Measurements from ENCODE around the gene CLEC4G.

Gene CLEC4G

GRCh38 chr19:7730286-7731217, 1.4 kb downstream of the CLEC4G start:
- no peak for TF ChIP-seq CTCF (IDR thresholded peaks at IDR 0.05; ENCODE audit: low read length)
- TF ChIP-seq EZH2phosphoT487 (IDR thresholded peaks at IDR 0.05; ENCODE audit: low read length), result no peak
- Histone ChIP-seq H3K79me2 (ENCODE audit: low read length) (no peaks in the 10 kb centered on the region), H3K4me3 (ENCODE audit: low read length) (no peak overlapping the region), H3K27ac (ENCODE audit: low read length) (no peak overlapping the region), H2AFZ (ENCODE audit: low read length) (no peak overlapping the region), H3K4me2 (ENCODE audit: low read depth, low read length) (no peak overlapping the region), H3K4me1 (ENCODE audit: low read length) (no peaks in the 10 kb centered on the region), H3F3A (ENCODE audit: insufficient read depth, low read length) (no peaks in the 10 kb centered on the region), H3K27me3 (replicated peaks; ENCODE audit: insufficient read depth, low read length) (peaks cover 91% of the 10 kb centered on the region), H3K9me2 (replicated peaks; ENCODE audit: insufficient read depth, low read length) (no peaks in the 10 kb centered on the region), H3K36me3 (replicated peaks; ENCODE audit: insufficient read depth, low read length) (no peaks in the 10 kb centered on the region), H4K20me1 (ENCODE audit: insufficient read depth, low read length) (no peaks in the 10 kb centered on the region), H3K9me3 (replicated peaks; ENCODE audit: insufficient read depth, low read length) (no peaks in the 10 kb centered on the region), H3K9ac (ENCODE audit: low read length) (no peak overlapping the region)
- no peak for DNase-seq

GRCh38 chr19:7729831-7730285, 2.1 kb downstream of the CLEC4G start:
- no peak for DNase-seq
- Histone ChIP-seq H4K20me1 (ENCODE audit: insufficient read depth, low read length) (no peaks in the 10 kb centered on the region), H2AFZ (ENCODE audit: low read length) (no peak overlapping the region), H3K27ac (ENCODE audit: low read length) (no peak overlapping the region), H3K9me2 (replicated peaks; ENCODE audit: insufficient read depth, low read length) (no peaks in the 10 kb centered on the region), H3K79me2 (ENCODE audit: low read length) (no peaks in the 10 kb centered on the region), H3F3A (ENCODE audit: insufficient read depth, low read length) (no peaks in the 10 kb centered on the region), H3K4me1 (ENCODE audit: low read length) (no peaks in the 10 kb centered on the region), H3K9me3 (replicated peaks; ENCODE audit: insufficient read depth, low read length) (no peaks in the 10 kb centered on the region), H3K4me2 (ENCODE audit: low read depth, low read length) (no peak overlapping the region), H3K36me3 (replicated peaks; ENCODE audit: insufficient read depth, low read length) (no peaks in the 10 kb centered on the region), H3K9ac (ENCODE audit: low read length) (no peak overlapping the region), H3K4me3 (ENCODE audit: low read length) (no peak overlapping the region), H3K27me3 (replicated peaks; ENCODE audit: insufficient read depth, low read length) (peaks cover 91% of the 10 kb centered on the region)
- TF ChIP-seq EZH2 (optimal IDR thresholded peaks at IDR 0.05; ENCODE audit: low read depth, low read length) (no peak), CTCF (IDR thresholded peaks at IDR 0.05; ENCODE audit: low read length) (no peak), EZH2phosphoT487 (IDR thresholded peaks at IDR 0.05; ENCODE audit: low read length) (no peak)

GRCh38 chr19:7729211-7729610, 2.7 kb downstream of the CLEC4G start:
- Histone ChIP-seq H3K4me2 (ENCODE audit: low read depth, low read length) (no peak overlapping the region), H4K20me1 (ENCODE audit: insufficient read depth, low read length) (no peaks in the 10 kb centered on the region), H3K9me3 (replicated peaks; ENCODE audit: insufficient read depth, low read length) (no peaks in the 10 kb centered on the region), H3K79me2 (ENCODE audit: low read length) (no peaks in the 10 kb centered on the region), H3K27me3 (replicated peaks; ENCODE audit: insufficient read depth, low read length) (peaks cover 91% of the 10 kb centered on the region), H2AFZ (ENCODE audit: low read length) (no peak overlapping the region), H3F3A (ENCODE audit: insufficient read depth, low read length) (no peaks in the 10 kb centered on the region), H3K27ac (ENCODE audit: low read length) (no peak overlapping the region), H3K9ac (ENCODE audit: low read length) (no peak overlapping the region), H3K36me3 (replicated peaks; ENCODE audit: insufficient read depth, low read length) (no peaks in the 10 kb centered on the region), H3K4me1 (ENCODE audit: low read length) (no peaks in the 10 kb centered on the region), H3K4me3 (ENCODE audit: low read length) (no peak overlapping the region), H3K9me2 (replicated peaks; ENCODE audit: insufficient read depth, low read length) (no peaks in the 10 kb centered on the region)
- TF ChIP-seq CTCF (IDR thresholded peaks at IDR 0.05; ENCODE audit: low read length) (no peak), EZH2phosphoT487 (IDR thresholded peaks at IDR 0.05; ENCODE audit: low read length) (no peak), EZH2 (optimal IDR thresholded peaks at IDR 0.05; ENCODE audit: low read depth, low read length) (no peak)
- DNase-seq, result no peak
